Measurements from ENCODE around the gene CLDN14. TPM values are rescaled to one million over a fixed set of nuclear protein-coding genes. Genes with fewer than 3 reads are reported as not detected.

Gene CLDN14
- total and polyA plus RNA-seq, 12 donors: 0.22 TPM; not detected in 11

DNA sequence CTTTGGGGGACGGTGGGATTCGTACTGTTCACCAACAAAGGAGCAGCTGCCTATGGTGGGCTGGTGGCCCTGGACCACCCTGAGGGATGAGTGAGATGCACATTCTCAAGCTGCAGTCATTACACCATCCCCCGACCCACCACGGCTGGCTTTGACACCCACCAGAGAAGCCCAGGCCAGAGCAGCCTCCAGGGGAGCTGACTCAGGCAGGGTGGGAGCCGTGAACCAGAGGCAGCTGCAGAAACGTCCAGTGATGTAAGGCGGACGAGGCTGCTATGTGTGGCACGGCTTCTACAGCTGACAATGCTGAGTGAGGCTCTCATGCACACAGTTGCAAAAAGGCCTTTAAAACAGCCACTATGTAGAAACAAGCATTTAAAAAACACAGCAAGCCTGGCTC, 54.6 kb downstream of the CLDN14 start:
- H3K4me3 ChIP-seq: no peak overlapping the region
- H3K36me3 ChIP-seq (replicated peaks in 1 of 2): no peaks in the 10 kb centered on the region
- H3K4me1 ChIP-seq (replicated peaks in 1 of 2): peaks cover 0 to 9% of the 10 kb centered on the region in 2 donors
- H3K27me3 ChIP-seq: no peaks in the 10 kb centered on the region
- TF ChIP-seq, protein P1, sequence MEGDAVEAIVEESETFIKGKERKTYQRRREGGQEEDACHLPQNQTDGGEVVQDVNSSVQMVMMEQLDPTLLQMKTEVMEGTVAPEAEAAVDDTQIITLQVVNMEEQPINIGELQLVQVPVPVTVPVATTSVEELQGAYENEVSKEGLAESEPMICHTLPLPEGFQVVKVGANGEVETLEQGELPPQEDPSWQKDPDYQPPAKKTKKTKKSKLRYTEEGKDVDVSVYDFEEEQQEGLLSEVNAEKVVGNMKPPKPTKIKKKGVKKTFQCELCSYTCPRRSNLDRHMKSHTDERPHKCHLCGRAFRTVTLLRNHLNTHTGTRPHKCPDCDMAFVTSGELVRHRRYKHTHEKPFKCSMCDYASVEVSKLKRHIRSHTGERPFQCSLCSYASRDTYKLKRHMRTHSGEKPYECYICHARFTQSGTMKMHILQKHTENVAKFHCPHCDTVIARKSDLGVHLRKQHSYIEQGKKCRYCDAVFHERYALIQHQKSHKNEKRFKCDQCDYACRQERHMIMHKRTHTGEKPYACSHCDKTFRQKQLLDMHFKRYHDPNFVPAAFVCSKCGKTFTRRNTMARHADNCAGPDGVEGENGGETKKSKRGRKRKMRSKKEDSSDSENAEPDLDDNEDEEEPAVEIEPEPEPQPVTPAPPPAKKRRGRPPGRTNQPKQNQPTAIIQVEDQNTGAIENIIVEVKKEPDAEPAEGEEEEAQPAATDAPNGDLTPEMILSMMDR (IDR thresholded peaks at IDR 0.05): no peak
- no peak for TF ChIP-seq POLR2A (IDR thresholded peaks at IDR 0.05)
- no peak overlapping the region for H3K27ac ChIP-seq
- intact Hi-C loops (cut with DNase I): no loop called here
- DNase-seq: no peak
- 85 to 94% (median 89%) methylated on average over 9 of the region's 9 CpGs for WGBS, 4 donors
- no peaks in the 10 kb centered on the region for H3K9me3 ChIP-seq (replicated peaks in 1 of 3)

DNA sequence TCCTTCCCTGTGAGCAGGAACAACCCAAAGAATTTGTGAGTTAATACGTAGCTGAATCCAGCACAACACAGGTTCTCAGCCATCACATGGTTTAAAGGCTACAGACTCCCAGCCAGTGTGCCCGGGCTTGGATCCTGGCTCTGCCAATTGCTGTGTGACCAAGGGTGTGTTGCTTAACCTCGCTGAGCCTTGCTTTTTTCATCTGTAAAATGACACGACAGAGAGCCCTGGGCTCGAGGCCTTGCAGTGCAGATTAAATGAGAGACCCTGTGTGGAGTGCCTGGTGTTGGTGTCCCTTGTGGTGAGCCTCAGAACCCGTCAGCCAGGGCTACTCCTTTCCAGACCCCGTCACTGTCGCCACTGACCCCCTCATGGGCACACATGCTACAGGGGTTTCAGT, 55.3 kb downstream of the CLDN14 start:
- H3K36me3 ChIP-seq (replicated peaks in 1 of 2): no peaks in the 10 kb centered on the region
- no peak for DNase-seq
- no peak overlapping the region for H3K4me3 ChIP-seq
- no peaks in the 10 kb centered on the region for H3K27me3 ChIP-seq
- H3K9me3 ChIP-seq (replicated peaks in 1 of 3): no peaks in the 10 kb centered on the region
- intact Hi-C loops (cut with DNase I): loop anchor here (5.0 kb wide), 2 partner anchors 78 to 168 kb away; no protein-coding TSS in a partner anchor
- no peak overlapping the region for H3K27ac ChIP-seq
- TF ChIP-seq, protein P1 (IDR thresholded peaks at IDR 0.05): no peak
- TF ChIP-seq POLR2A (IDR thresholded peaks at IDR 0.05): no peak
- peaks cover 0 to 5% of the 10 kb centered on the region in 2 donors for H3K4me1 ChIP-seq (replicated peaks in 1 of 2)
- 87 to 99% (median 94%) methylated on average over 7 to 8 of the region's 8 CpGs for WGBS, 4 donors

DNA sequence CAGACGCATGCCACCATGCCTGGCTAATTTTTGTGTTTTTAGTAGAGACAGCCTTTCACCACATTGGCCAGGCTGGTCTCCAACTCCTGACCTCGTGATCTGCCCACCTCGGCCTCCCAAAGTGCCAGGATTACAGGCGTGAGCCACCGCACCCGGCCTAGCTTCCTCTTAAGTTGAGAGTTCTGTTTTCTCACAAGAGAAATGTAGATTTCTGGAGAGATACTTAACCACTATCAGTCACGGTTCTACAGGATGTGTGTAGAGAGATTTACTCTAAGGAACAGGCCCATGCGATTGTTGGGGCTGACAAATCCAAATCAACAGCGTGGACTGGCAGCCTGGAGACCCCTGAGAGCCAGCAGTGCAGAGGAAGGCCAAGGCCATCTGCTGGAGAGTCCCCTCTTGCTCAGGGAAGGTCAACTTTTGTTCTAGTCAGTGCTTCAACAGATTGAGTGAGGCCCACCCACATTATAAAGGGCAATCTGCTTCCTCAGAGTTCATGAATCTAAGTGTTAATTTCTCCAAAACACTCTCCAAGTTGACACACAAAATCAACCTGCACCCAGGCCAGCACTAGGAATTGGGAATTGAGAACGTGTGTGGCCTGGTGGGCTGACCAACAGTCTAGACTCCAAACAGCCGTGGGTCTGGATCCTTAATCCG, 56.0 kb downstream of the CLDN14 start:
- H3K27me3 ChIP-seq: no peaks in the 10 kb centered on the region
- no peaks in the 10 kb centered on the region for H3K36me3 ChIP-seq (replicated peaks in 1 of 2)
- TF ChIP-seq, protein P1 (IDR thresholded peaks at IDR 0.05): no peak
- no peak for DNase-seq
- no peak overlapping the region for H3K4me3 ChIP-seq
- H3K27ac ChIP-seq: no peak overlapping the region
- peaks cover 0 to 3% of the 10 kb centered on the region in 2 donors for H3K4me1 ChIP-seq (replicated peaks in 1 of 2)
- WGBS, 4 donors: 83 to 92% (median 89%) methylated on average over 10 to 12 of the region's 12 CpGs
- intact Hi-C loops (cut with DNase I): loop anchor here (5.0 kb wide), 2 partner anchors 78 to 168 kb away; no protein-coding TSS in a partner anchor
- no peaks in the 10 kb centered on the region for H3K9me3 ChIP-seq (replicated peaks in 1 of 3)

DNA sequence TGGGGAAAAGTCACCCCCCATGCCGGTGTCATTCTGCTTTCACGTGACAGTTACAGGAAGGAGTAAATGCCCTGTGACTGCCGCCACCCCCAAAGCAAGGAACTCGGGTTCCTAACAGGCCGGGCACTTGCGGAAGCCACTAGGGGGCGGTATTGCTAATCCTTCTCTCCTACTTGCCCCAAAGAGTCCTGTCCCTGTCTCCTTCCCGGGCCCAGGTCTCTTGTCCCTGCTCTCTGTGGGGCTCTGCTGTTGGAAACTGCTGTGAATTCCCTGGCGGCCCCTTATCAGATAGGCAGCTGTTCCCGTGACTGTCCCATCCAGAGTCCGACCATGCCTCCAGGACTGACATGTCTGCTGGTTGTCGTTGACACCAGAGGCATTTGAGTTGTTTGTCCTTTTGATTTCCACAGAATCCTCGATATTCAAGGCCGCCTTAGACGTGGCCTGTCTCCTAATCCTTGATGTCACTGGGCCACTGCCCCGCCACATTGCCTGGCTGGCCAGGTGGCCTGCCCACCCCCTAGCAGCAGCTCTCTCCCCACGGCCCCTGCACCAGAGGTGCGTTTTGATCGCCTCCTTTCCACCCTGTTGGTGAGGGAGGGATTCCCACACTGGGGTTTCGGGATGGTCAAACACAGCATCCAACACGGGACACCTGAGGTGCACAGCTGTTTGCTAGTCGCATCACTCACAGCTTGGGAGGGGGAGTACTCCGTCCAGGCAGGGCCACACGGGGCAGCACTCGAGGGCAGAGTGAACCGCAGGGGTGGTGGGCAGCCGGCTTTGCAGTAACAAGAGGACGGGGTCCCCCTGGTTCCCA, 57.4 kb downstream of the CLDN14 start:
- Histone ChIP-seq H3K27ac (no peak overlapping the region), H3K27me3 (no peaks in the 10 kb centered on the region), H3K4me3 (no peak overlapping the region), H3K4me1 (replicated peaks in 1 of 2) (no peaks in the 10 kb centered on the region), H3K9me3 (replicated peaks in 1 of 3) (no peaks in the 10 kb centered on the region), H3K36me3 (replicated peaks in 1 of 2) (no peaks in the 10 kb centered on the region)
- no peak for TF ChIP-seq POLR2A (IDR thresholded peaks at IDR 0.05)
- TF ChIP-seq, protein P1 (IDR thresholded peaks at IDR 0.05): peak; percentile 37 to 64 (median 46)
- peak in 6 of 7 donors; percentile 46 to 77 (median 65) for DNase-seq
- intact Hi-C loops (cut with DNase I): loop anchor here (5.0 kb wide), 2 partner anchors 80 to 170 kb away; no protein-coding TSS in a partner anchor
- 53 to 62% (median 58%) methylated on average over 21 to 28 of the region's 28 CpGs for WGBS, 4 donors
